Activated CD8-positive, alpha-beta memory T cell treated with anti-CD3 and anti-CD28 coated beads, Interleukin-2, amount 50 U/mL, for 24 hours (primary cell): ENCODE measurements around the gene ZDHHC19.
"Not testable (repeated sequence)": the region's sequence is repeated elsewhere in the genome, so short reads cannot be mapped to it uniquely, and the experiment has no call there.

Source experiments
- DNase-seq: peaks from one replicate; pipeline ENCODE4 v3.0.0-alpha.2; 2020; ENCODE audit errors: extremely low read depth

The ZDHHC19 gene

DNA sequence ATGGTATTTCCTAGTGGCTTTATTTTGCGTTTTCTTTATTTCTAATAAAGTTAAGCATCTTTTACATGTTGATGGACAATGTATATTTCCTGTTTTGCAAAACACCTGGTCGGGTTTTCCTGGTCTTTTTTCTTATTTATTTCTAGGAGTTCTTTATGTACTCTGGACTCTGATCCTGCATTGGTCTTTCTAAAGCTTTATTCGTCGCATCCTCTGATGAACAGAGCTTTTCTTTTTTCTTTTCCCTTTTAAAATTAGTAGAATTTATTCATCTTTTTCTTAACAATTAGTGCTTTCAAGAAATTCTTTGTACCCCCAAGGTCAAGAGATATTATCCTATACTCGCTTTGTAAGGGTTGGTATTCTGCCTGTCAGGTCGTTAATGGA is 32.2 kb downstream of the ZDHHC19 start:
- no peak for DNase-seq

GRCh38 chr3:196177967-196178366 is 33.2 kb downstream of the ZDHHC19 start:
- DNase-seq: no peak

DNA sequence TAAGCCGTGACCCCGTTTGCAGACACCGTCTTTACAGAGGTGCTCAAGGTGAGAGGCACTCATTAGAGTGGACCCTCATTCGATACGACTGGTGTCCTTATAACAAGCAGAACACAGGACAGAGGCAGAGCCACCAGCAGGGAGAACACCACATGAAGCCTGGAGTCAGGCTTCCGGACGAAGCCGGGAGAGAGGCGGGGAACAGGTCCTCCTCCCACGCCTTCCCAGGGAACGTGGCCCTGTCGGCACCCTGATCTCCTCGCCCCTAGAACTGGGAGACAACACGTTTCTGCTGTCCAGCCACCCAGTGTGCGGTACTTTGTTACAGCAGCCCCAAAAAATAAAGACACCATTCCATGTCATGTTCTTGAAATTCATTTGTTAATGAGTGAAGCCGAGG is 33.6 kb downstream of the ZDHHC19 start:
- DNase-seq: no peak

- no peak for DNase-seq
Measured at GRCh38 chr3:196175722-196176121, 35.5 kb downstream of the ZDHHC19 start.

DNA sequence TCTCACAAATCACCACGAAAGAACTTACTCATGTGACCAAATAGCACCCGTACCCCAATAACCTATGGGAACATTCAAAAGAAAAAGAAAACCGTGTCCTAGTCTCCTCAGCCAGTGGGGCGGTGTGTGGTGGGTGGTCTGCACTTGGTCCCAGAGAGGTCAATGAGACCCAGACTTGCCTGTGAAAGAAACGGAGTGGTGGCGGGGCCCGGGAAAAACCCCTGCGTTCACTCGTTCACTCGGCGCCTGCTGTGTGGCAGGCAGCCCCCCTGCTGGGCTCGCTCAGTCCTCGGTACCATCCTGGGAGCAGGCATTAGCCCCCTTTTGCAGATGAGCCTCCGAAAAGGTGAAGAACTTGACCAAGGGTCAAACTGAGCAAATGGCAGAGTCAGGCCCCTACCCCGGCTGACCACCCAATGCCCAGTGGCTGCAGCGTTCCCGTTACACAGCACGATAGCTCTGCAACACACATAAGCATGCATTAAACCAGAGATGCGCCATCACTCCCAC is 36.0 kb downstream of the ZDHHC19 start:
- no peak for DNase-seq

DNA sequence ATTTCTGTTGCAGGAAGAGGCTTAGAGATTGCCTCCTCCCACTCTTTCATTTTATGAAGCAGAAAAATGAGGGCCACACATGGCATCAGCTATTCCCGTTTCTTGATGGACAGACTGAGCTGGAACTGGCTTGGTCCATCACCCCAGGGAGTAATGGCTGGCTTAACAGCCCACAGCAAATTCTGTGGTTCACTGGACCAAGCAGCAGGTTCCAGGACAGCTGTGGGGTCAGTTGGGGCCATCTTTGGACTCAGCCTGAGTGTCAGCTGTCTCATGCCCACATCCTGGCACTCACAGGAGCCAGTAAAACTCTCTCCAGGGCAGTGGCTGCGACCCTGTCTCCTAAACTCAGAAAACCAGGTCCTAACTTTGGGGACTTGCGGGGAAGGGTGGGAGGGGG is 36.5 kb downstream of the ZDHHC19 start:
- no peak for DNase-seq

DNA sequence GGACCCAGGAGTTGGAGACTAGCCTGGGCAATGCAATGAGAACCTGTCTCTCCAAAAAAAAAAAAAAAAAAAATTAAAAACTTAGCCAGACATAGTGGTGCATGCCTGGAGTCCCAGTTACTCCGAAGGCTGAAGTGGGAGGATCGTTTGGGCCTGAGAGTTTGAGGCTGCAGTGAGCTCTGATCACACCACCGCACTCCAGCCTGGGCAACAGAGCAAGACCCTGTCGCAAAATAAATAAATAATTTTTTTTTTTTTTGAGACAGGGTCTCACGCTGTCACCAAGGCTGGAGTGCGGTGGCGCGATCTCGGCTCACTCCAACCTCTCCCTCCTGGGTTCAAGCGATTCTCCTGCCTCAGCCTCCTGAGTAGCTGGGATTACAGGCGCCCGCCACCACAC is 40.9 kb downstream of the ZDHHC19 start:
- not testable (repeated sequence) for DNase-seq

- DNase-seq: no peak
Measured at GRCh38 chr3:196169836-196170240, 41.4 kb downstream of the ZDHHC19 start.

DNA sequence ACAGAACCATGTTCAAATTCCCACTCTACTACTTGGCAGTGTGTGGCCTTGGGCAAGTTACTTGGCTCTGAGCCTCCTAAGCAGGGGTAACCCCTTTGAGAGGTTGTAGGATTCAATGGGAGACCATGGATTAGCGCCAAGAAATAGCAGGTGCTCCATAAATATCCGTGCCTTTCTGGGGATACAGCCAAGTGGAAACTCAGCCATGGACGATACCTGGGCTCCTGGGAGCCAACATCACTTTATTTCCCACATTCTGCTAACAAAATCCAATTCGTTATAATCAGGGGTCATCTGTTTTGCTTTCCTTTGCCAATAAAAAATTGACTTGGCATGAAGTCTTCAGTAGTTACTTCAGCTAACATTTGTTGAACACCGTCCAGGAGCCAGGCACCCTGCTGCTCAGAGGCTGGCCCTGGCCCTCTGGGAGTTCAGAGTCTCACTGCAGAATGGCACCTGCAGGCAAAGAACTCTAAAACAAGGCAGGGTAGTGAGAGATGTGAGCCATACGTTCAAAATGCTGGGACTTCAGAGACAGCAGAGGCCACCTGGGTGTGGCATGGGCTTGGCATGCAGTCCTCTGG is 42.3 kb downstream of the ZDHHC19 start:
- no peak for DNase-seq

DNA sequence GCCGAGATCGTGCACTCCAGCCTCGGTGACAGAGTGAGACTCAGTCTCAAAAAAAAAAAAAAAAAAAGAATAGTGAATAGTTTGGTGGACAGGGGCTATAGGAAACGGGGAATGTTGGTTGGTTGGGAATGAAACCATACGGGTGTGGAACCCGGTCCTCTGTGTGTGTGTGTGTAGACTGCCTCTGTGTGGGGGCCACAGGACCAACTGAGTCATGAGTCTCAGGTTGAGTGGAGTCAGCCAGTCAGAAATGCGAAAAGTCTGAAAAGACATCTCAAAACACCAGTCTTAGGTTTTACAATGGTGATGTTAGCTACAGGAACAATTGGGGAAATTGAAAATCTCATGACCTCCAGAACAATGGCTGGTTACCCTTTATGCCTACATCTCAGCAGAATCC is 44.5 kb downstream of the ZDHHC19 start:
- DNase-seq: no peak

GRCh38 chr3:196165850-196166249 is 45.4 kb downstream of the ZDHHC19 start:
- no peak for DNase-seq

DNA sequence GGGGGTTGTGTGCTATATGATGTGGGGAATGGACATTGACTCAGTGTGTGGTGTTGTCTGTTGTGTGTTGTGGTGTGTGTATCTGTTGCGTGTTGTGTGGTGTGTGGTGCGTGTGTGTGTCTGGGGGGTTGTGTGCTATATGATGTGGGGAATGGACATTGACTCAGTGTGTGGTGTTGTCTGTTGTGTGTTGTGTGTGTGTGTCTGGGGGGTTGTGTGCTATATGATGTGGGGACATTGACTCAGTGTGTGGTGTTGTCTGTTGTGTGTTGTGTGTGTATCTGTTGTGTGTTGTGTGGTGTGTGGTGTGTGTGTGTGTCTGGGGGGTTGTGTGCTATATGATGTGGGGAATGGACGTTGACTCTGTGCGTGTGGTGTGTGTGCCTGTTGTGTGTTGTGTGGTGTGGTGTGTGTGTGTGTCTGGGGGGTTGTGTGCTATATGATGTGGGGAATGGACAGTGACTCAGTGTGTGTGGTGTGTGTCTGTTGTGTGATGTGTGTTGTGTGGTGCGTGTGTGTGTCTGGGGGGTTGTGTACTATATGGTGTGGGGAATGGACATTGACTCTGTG is 46.1 kb downstream of the ZDHHC19 start:
- not testable (repeated sequence) for DNase-seq

DNA sequence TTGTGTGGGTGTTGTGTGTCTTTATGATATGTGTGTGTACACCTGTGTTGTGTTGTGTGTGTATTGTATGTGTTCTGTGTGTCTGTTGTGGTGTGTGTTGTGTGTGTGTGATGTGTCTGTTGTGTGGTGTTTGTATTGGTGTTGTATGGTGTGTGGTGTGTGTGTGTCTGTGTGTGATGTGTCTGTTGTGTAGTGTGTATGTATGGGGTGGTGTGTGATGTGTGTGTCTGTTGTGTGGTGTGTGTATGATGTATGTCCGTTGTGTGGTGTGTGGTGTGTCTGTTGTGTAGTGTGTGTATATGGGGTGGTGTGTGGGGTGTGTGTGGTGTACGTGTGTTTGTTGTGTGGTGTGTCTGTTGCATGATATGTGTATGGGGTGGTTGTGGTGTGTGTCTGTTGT is 46.6 kb downstream of the ZDHHC19 start:
- DNase-seq: no peak

- DNase-seq: no peak
Measured at GRCh38 chr3:196163666-196164493, 47.3 kb downstream of the ZDHHC19 start.

GRCh38 chr3:196163212-196163611 is 48.0 kb downstream of the ZDHHC19 start:
- DNase-seq: no peak

- DNase-seq: no peak
Measured at GRCh38 chr3:196162679-196163078, 48.5 kb downstream of the ZDHHC19 start.

GRCh38 chr3:196159952-196160804 is 51.0 kb downstream of the ZDHHC19 start:
- no peak for DNase-seq

- DNase-seq: no peak
Measured at GRCh38 chr3:196159526-196159925, 51.7 kb downstream of the ZDHHC19 start.

- DNase-seq: no peak
Measured at GRCh38 chr3:196156160-196156559, 55.0 kb downstream of the ZDHHC19 start.

DNA sequence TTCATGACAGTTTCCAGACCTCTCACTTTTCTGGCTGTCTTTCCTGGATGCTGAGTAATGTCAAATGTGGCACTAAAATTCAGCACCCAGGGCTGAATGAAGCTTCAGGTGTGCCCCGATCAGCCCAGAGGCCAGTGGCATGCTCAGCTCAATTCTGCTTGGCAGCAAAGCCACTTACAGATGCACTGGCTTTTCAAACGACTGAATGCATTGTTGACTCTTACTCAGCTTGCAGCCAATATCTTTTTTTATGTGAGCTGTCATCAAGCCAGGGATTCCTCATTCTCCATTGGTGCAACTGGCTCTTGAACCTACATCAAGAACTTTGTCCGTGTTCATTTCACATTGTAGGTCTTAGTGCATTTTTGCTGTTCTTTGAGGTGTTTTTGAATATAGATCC is 60.7 kb downstream of the ZDHHC19 start:
- no peak for DNase-seq

DNA sequence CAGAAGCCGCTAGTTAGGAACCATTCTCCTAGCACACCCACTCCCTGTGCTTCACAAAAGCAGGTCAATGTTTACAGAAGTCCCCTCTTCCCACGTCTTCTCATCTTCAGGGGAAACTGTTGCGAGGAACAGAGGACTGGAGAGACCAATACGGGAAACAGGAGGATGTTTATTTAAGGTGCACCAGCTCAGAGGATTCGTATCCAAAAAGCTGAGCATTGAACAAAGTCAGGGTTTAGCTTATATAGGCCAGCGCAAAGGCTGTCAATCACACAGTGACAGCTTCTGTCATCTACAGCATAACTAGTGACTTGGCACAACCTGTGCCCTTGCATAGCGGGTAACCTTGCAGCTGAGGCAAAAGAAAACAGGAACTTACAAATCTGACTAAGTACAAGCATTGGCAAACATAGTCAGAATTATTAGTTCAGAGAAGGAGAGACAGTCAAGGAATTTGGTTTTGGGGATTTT is 61.3 kb downstream of the ZDHHC19 start:
- no peak for DNase-seq

DNA sequence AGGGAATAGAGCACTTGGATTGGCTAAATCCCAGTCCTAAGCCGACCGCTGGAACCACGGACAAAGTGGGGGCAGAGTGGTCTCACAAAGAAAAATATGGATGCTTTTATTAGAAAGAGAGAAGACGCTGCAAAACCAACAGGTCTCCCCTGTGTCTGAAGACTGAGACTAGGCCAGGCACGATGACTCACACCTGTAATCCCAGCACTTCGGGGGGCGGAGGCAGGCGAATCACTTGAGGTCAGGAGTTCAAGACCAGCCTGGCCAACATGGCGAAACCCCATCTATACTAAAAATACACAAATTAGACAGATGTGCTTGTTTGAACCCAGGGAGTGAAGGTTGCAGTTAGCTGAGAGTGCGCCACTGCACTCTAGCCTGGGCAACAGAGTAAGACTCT is 61.8 kb downstream of the ZDHHC19 start:
- DNase-seq: no peak
